Skeletal muscle satellite cell (primary cell): ENCODE data around the gene RAMP2. TPM values are rescaled to one million over a fixed set of nuclear protein-coding genes. Genes with fewer than 3 reads are reported as not detected.
A peak's percentile ranks its signal among the peaks of the same experiment; 100 is the strongest.
"Not testable (repeated sequence)": the region's sequence is repeated elsewhere in the genome, so short reads cannot be mapped to it uniquely, and the experiment has no call there.

Experiments used
- H3K27me3 ChIP-seq: 2 replicates; pipeline ENCODE4 v1.7.0; 2013; ENCODE audit warnings: low read length; ENCODE audit not compliant: control insufficient read depth, insufficient read depth
- H3K36me3 ChIP-seq: 2 replicates; pipeline ENCODE4 v1.7.0; 2013; ENCODE audit warnings: mild to moderate bottlenecking, control low read depth, low read length; ENCODE audit not compliant: insufficient read depth
- H3K4me1 ChIP-seq: 2 replicates; pipeline ENCODE4 v1.7.0; 2013; ENCODE audit warnings: low read length; ENCODE audit not compliant: control insufficient read depth, insufficient read depth
- H3K4me2 ChIP-seq: 2 replicates; pipeline ENCODE4 v1.7.0; 2013; ENCODE audit warnings: mild to moderate bottlenecking, low read length
- H3K4me3 ChIP-seq: 2 replicates; pipeline ENCODE4 v1.7.0; 2013; ENCODE audit warnings: low read length
- H3K9ac ChIP-seq: 2 replicates; pipeline ENCODE4 v1.7.0; 2013; ENCODE audit warnings: mild to moderate bottlenecking, low read depth, low read length, moderate library complexity
- H3K9me3 ChIP-seq: replicated peaks from 2 replicates; pipeline ENCODE4 v1.7.0; 2013; ENCODE audit warnings: mild to moderate bottlenecking, control low read depth, low read length
- total RNA-seq: library from RNA; depleted of rRNA; stranded (reverse); fragments of >200 nt; gene quantifications from 2 replicates; pipeline ENCODE4 v1.2.3, GENCODE V29; 2012; rRNA removed

RAMP2 gene, protein sequence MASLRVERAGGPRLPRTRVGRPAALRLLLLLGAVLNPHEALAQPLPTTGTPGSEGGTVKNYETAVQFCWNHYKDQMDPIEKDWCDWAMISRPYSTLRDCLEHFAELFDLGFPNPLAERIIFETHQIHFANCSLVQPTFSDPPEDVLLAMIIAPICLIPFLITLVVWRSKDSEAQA
- total RNA-seq = 1.5 TPM in 1 of 2 replicates, not detected in the other

- Histone ChIP-seq H3K4me3 (peak within 1 kb of the TSS; percentile 67), H3K4me2 (peak within 1 kb of the TSS; percentile 79), H3K9ac (peak within 1 kb of the TSS; percentile 26), H3K4me1 (peaks cover 9% of the 10 kb centered on the region), H3K27me3 (peaks cover 47% of the 10 kb centered on the region), H3K9me3 (no peaks in the 10 kb centered on the region), H3K36me3 (no peaks in the 10 kb centered on the region)
Measured at GRCh38 chr17:42760652-42761581, at the start of gene RAMP2. Gene RAMP2 (plus strand): TSS chr17:42761227. CDS start chr17:42761262, 35 bp downstream.

DNA sequence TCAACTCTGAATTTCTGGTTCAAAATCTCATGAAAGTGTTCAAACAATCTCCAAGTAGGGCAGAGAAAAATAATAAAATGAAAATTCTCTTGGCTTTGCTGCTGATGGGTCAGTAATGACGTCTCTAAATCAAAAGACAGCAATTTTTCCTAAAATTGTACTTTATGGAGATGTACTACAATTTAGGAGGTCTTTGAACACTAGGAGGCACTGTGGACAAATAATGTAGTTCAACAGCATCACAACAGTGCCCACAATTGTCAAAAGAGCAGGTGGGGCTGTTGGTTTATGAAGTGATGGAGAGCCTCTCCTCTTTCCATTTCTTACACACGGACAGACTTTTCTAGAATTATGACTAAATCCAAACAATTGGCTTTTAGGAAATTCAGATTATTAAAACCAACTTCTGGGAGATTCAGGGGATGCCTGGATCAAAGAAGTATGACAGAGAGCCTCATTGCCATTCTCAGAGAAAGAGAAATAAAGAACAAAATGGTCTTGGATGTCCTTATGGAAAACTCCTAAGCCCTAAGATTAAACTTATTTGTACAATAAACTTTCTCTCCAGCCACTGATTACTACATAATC is 39.9 kb upstream of the RAMP2 start:
- Histone ChIP-seq H3K27me3 (no peaks in the 10 kb centered on the region), H3K4me1 (no peaks in the 10 kb centered on the region), H3K9ac (no peak overlapping the region), H3K4me2 (no peak overlapping the region), H3K36me3 (peaks cover 61% of the 10 kb centered on the region), H3K9me3 (no peaks in the 10 kb centered on the region), H3K4me3 (no peak overlapping the region)

DNA sequence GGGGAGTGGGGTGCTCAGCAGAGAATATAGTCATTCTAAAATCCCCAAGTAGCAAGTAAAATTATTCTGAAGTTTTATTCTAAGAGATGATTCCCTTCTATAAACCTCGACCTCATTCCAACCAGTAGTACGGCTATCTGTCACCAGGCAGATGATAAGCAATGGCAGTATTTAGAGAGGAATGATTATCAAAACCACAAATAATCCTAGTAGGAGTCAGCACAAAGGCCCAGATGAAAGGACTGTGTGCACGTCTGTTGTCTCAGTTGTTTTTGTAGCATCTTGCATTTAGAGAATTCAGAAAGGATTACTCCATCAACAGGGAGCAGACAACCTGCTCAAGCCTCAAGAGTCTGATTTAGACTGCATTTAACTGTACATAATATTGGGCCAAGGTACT is 37.4 kb upstream of the RAMP2 start:
- H3K27me3 ChIP-seq = no peaks in the 10 kb centered on the region
- no peak overlapping the region for H3K9ac ChIP-seq
- no peaks in the 10 kb centered on the region for H3K9me3 ChIP-seq
- H3K4me1 ChIP-seq = no peaks in the 10 kb centered on the region
- H3K4me2 ChIP-seq = no peak overlapping the region
- peaks cover 48% of the 10 kb centered on the region for H3K36me3 ChIP-seq
- H3K4me3 ChIP-seq = no peak overlapping the region

- Histone ChIP-seq H3K36me3 (peaks cover 44% of the 10 kb centered on the region), H3K4me2 (no peak overlapping the region), H3K9me3 (no peaks in the 10 kb centered on the region), H3K4me3 (no peak overlapping the region), H3K4me1 (no peaks in the 10 kb centered on the region), H3K27me3 (no peaks in the 10 kb centered on the region), H3K9ac (no peak overlapping the region)
Measured at GRCh38 chr17:42725143-42725542, 35.9 kb upstream of the RAMP2 start.

GRCh38 chr17:42740699-42741098 is 20.3 kb upstream of the RAMP2 start:
- H3K4me3 ChIP-seq = no peak overlapping the region
- H3K9ac ChIP-seq = no peak overlapping the region
- H3K4me1 ChIP-seq = peaks cover 12% of the 10 kb centered on the region
- H3K4me2 ChIP-seq = no peak overlapping the region
- no peaks in the 10 kb centered on the region for H3K27me3 ChIP-seq
- no peaks in the 10 kb centered on the region for H3K9me3 ChIP-seq
- H3K36me3 ChIP-seq = no peaks in the 10 kb centered on the region

DNA sequence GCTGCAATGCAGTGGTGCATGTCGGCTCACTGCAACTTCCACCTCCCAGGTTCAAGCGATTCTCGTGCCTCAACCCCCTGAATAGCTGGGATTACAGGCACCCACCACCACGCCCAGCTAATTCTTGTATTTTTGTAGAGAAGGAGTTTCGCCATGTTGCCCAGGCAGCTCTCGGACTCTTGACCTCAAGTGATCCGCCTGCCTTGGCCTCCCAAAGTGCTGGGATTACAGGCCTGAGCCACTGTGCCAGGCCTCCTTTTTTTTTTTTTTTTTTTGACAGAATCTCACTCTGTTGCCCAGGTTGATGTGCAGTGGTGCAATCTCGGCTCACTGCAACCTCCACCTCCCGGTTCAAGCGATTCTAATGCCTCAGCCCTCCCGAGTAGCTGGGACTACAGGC is 18.1 kb upstream of the RAMP2 start:
- H3K27me3 ChIP-seq = not testable (repeated sequence)

DNA sequence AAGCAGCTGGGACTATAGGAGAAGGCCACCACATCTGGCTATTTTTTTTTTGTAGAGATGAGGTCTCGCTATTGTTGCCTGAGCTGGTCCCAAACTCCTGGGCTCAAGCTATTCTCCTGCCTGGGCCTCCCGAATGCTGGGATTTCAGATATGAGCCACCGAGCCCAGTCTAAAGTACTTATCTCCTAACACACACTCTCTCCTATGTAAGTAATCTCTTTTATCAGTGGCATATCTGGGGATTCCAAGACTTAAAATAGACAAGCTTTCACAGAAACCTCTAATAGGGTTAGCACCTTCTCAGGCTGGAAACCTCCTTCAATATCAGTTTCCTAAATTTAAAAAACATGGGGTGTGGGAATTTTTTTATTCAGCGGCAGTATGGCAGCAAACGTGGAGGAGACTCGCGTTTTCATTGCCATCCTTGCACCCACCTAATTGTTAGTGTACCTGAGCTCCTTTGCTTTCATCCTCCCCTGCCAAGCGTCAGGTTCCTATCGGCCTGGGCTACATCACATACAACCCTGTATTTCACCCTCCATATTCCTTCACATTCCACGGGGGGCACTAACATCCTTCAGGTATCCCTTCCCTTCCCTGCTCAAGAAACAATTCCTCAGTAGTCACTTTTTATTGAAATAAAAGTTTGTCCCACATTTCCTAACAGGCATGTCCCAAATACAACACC is 17.3 kb upstream of the RAMP2 start:
- H3K36me3 ChIP-seq = no peaks in the 10 kb centered on the region
- H3K9ac ChIP-seq = peak overlapping the region; percentile 86
- H3K4me3 ChIP-seq = peak overlapping the region; percentile 80

More for the DNA sequence above, 18.1 kb upstream of the RAMP2 start:
- H3K36me3 ChIP-seq, H3K4me3 ChIP-seq, H3K9ac ChIP-seq, H3K4me2 ChIP-seq, H3K9me3 ChIP-seq: not testable (repeated sequence)
- H3K4me1 ChIP-seq = peaks cover 12% of the 10 kb centered on the region

DNA sequence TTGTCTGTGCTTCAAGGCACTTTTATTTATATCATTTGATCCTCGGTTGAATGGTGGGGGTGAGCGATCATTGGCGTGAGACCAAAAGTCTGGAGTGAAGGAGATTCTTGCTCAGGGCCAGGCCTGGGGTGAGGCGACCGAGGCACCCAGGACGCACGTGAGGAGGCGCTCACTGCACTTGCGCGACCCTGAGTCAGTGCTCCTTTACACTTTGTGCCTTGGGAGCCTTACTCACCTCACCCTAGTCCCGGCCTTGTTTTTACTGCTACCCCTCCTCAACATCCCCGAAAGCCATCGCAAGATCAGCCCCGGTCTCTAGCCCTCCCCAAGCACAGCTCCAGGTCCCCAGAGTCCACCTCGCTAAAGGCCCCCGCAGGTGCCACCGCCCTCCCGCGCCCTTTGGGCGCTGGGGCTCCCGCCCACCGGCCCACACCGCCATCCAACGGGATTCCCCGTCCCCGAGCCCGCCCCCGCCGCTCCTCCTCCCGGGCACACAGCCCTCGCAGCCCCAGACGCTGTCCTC is 16.7 kb upstream of the RAMP2 start:
- Histone ChIP-seq H3K9ac (peak overlapping the region; percentile 86), H3K36me3 (no peaks in the 10 kb centered on the region), H3K9me3 (no peaks in the 10 kb centered on the region), H3K4me2 (peak overlapping the region; percentile 86), H3K4me3 (peak overlapping the region; percentile 80), H3K4me1 (peaks cover 12% of the 10 kb centered on the region), H3K27me3 (peaks cover 14% of the 10 kb centered on the region)

More for the DNA sequence above, 17.3 kb upstream of the RAMP2 start:
- H3K9me3 ChIP-seq = no peaks in the 10 kb centered on the region
- peak overlapping the region; percentile 86 for H3K4me2 ChIP-seq
- peaks cover 12% of the 10 kb centered on the region for H3K4me1 ChIP-seq
- H3K27me3 ChIP-seq = peaks cover 8% of the 10 kb centered on the region

DNA sequence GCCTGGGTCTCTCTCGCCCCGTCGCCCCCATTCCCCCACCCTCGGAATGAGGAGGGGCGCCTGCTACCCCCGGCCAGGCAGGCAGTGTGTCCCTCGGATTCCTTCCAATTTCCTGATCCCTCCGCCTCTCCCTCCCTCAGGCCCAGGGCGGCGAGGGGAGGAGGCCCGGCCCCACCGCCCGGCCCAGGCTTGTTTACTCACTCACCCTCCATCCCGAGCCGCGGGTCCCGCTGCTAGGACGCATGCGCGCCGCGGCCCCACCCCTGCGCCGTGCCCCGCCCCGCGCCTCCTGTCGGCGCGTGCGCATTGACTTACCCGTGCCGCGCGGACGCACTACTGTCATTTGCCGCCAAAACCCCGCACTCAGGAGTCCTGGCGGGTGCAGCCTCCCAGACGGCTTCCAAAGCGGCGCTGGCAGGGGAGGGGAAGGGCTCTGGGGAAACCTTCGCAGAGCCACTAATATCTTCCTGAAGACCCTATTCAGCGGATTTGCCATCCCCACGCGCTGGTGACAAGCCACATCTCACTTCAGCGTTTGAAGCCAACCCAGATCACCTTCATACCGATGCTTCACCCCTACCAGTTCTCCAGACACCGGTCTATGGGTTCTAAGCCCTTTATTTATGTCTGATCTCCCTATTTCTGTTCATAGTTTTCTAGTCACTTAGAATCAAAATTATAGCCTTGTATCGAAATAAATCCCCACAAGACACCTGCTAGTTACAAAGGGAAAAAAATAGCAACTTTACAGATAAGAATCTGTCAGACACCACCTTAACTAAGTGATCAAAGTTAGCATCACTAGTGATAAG is 16.0 kb upstream of the RAMP2 start, which contains the start of gene EZH1:
EZH1 (minus strand) TSS at position 235 of the 812 bp plus-strand sequence. CDS start 16,099 bp downstream, outside the sequence.
- Histone ChIP-seq H3K4me2 (peak within 1 kb of the TSS; percentile 86), H3K36me3 (no peaks in the 10 kb centered on the region), H3K4me3 (peak within 1 kb of the TSS; percentile 80), H3K9ac (peak within 1 kb of the TSS; percentile 86), H3K27me3 (peaks cover 20% of the 10 kb centered on the region), H3K9me3 (no peaks in the 10 kb centered on the region), H3K4me1 (peaks cover 12% of the 10 kb centered on the region)

- Histone ChIP-seq H3K9me3 (no peaks in the 10 kb centered on the region), H3K4me1 (peaks cover 12% of the 10 kb centered on the region), H3K36me3 (no peaks in the 10 kb centered on the region), H3K27me3 (peaks cover 47% of the 10 kb centered on the region), H3K4me2 (no peak overlapping the region), H3K9ac (no peak overlapping the region), H3K4me3 (no peak overlapping the region)
Measured at GRCh38 chr17:42748202-42748907, 12.7 kb upstream of the RAMP2 start.
